AG09319 (cell line): ENCODE results near the gene IHH.

Experiments used
- DNase-seq: peaks from one replicate; pipeline ENCODE4 v3.0.0-alpha.2; 2010; ENCODE audit warnings: low read depth; ENCODE audit errors: extremely low read depth
- TF ChIP-seq, protein P1 (sequence below): IDR thresholded peaks from 2 replicates; pipeline ENCODE4 v1.5.1; 2011; ENCODE audit warnings: low read depth, mild to moderate bottlenecking, inconsistent platforms, low read length, moderate library complexity

The IHH gene

DNA sequence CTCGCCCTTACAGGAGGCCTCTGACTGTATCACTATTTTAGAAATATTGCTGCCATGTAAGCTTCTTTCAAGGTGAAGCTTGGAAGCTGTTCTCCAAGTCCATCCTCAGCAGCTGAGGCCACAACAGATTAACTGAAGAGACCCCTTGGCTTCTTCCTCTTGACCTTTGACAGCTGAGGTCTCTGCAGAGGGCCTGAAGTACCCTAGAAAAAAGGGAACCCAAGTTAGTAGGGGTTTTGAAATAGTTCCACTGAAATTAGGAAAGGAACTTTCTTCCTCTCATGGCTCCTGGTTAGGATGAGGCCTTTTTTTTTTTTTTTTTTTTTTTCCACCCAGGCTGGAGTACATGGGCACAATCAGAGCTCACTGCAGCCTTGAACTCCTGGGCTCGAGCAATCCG is 15.5 kb upstream of the IHH start:
- no peak for DNase-seq
- TF ChIP-seq, protein P1, sequence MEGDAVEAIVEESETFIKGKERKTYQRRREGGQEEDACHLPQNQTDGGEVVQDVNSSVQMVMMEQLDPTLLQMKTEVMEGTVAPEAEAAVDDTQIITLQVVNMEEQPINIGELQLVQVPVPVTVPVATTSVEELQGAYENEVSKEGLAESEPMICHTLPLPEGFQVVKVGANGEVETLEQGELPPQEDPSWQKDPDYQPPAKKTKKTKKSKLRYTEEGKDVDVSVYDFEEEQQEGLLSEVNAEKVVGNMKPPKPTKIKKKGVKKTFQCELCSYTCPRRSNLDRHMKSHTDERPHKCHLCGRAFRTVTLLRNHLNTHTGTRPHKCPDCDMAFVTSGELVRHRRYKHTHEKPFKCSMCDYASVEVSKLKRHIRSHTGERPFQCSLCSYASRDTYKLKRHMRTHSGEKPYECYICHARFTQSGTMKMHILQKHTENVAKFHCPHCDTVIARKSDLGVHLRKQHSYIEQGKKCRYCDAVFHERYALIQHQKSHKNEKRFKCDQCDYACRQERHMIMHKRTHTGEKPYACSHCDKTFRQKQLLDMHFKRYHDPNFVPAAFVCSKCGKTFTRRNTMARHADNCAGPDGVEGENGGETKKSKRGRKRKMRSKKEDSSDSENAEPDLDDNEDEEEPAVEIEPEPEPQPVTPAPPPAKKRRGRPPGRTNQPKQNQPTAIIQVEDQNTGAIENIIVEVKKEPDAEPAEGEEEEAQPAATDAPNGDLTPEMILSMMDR: no peak

GRCh38 chr2:219073413-219074129 is 12.8 kb upstream of the IHH start:
- DNase-seq: peak; percentile 32
- TF ChIP-seq, protein P1: peak; percentile 57

DNA sequence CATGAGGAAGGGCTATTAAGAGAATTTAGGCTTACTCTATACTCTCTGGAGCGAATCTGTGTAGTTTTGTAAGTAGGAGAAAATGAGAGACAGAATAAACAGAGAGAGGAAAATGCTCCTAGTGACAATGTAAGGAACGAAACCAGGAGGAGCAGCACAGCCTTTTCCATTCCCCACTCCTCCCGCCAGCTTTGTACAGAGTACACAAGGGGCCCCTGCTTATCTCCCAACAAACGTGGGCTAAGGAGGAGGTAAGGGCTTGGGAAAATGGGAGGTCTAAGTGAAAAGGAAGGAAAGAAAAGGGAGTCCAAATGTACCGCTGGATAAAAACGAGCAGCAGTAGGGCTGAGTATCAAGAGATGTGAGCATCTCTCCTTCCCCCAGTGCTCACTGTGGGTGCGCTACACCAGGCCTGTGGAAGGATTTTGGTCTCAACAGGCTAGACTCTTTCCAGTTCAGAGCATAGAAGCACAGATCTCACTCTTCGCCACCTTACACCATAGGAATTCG is 12.1 kb upstream of the IHH start:
- TF ChIP-seq, protein P1: no peak
- DNase-seq: no peak

- no peak for DNase-seq
- TF ChIP-seq, protein P1: no peak
These were observed 10.6 kb upstream of the IHH start for GRCh38 chr2:219071131-219071816.

GRCh38 chr2:219065484-219065883 is 4.8 kb upstream of the IHH start:
- TF ChIP-seq, protein P1: no peak
- no peak for DNase-seq

DNA sequence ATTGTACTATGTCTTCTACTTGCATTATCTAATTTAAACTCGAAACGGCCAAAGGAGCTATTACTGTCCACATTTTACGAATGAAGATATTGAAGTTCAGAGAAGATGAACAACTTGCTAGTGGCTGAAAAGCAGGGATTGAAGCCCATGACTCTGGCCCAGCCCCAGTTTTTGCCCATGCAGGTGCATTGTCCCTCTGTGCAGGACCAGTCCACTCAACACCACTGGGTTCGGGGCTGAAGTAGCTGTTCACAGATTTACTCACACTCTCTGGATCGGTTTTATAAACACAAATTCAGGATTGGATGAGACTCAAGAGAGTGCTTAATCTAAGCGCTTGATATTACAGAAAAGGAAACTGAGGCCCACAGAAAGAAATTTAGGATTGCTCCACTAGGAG is 1.4 kb upstream of the IHH start:
- no peak for DNase-seq
- TF ChIP-seq, protein P1: no peak
